OCI-LY7 (cell line): Measurements from ENCODE around the gene TMEM107. TPM values are rescaled to one million over a fixed set of nuclear protein-coding genes. Genes with fewer than 3 reads are reported as not detected.

Experiments
- BruUV-seq: library from RNA; stranded (reverse); fragments of 400-500 nt; replicated peaks from 2 replicates; lab custom pipeline; 2021; lab: Mats Ljungman, UMichigan
- CTCF ChIA-PET: fragments of 300-600 bp; sonication (Branson Sonifier 250); formaldehyde crosslinking; loops from one replicate; lab custom pipeline; 2022; ENCODE audit warnings: antibody characterized with exemption; ENCODE audit not compliant: unreplicated experiment; lab: Charles Lee
- POLR2A ChIA-PET: fragments of 300-600 bp; sonication (Branson Sonifier 250); formaldehyde crosslinking; loops from one replicate; lab custom pipeline; 2022; ENCODE audit warnings: antibody characterized with exemption; lab: Charles Lee
- DNase-seq: peaks from one replicate; pipeline ENCODE4 v3.0.0-alpha.2; 2015; ENCODE audit warnings: low spot score
- H2AFZ ChIP-seq: fragments of 200-600 bp; sonication (generic), shearing (Covaris generic); 2 replicates; pipeline ENCODE4 v1.6.1; 2014; ENCODE audit warnings: mild to moderate bottlenecking, antibody characterized with exemption, low read length, moderate library complexity
- H3K27ac ChIP-seq: fragments of 200-600 bp; sonication (generic); 2 replicates; pipeline ENCODE4 v1.5.1; 2014; ENCODE audit warnings: mixed run types, low read depth, mild to moderate bottlenecking, moderate library complexity, low read length, inconsistent platforms; ENCODE audit not compliant: poor library complexity, severe bottlenecking
- H3K36me3 ChIP-seq: fragments of 200-600 bp; sonication (generic); 2 replicates; pipeline ENCODE4 v1.6.1; 2014; ENCODE audit warnings: mild to moderate bottlenecking, antibody characterized with exemption, low read length, moderate library complexity, mixed read lengths; ENCODE audit not compliant: insufficient read depth
- H3K4me1 ChIP-seq: fragments of 200-600 bp; sonication (generic); 2 replicates; pipeline ENCODE4 v1.5.1; 2014; ENCODE audit warnings: mild to moderate bottlenecking, low read length; ENCODE audit not compliant: insufficient read depth, poor library complexity, severe bottlenecking
- H3K4me2 ChIP-seq: fragments of 200-600 bp; sonication (generic); 2 replicates; pipeline ENCODE4 v1.6.1; 2014; ENCODE audit warnings: mild to moderate bottlenecking, low read length
- H3K4me3 ChIP-seq: fragments of 200-600 bp; sonication (generic); 2 replicates; pipeline ENCODE4 v1.5.1; 2014; ENCODE audit warnings: mild to moderate bottlenecking, low read depth, low read length; ENCODE audit not compliant: poor library complexity, severe bottlenecking
- H3K79me2 ChIP-seq: fragments of 200-600 bp; sonication (generic); 2 replicates; pipeline ENCODE4 v1.6.1; 2016; ENCODE audit warnings: low read depth, mild to moderate bottlenecking, low read length, moderate library complexity, mixed read lengths; ENCODE audit not compliant: insufficient read depth
- H3K9me2 ChIP-seq: fragments of 200-600 bp; sonication (generic); 2 replicates; pipeline ENCODE4 v1.6.1; 2016; ENCODE audit warnings: mild to moderate bottlenecking, low read length, mixed read lengths; ENCODE audit not compliant: insufficient read depth
- H3K9me3 ChIP-seq: fragments of 200-600 bp; sonication (generic); 2 replicates; pipeline ENCODE4 v1.6.1; 2014; ENCODE audit warnings: mild to moderate bottlenecking, mixed run types, low read length, mixed read lengths
- H4K20me1 ChIP-seq: fragments of 200-600 bp; sonication (generic); 2 replicates; pipeline ENCODE4 v1.6.1; 2014; ENCODE audit warnings: mild to moderate bottlenecking, antibody characterized with exemption, low read length, moderate library complexity, mixed read lengths; ENCODE audit not compliant: insufficient read depth
- EZH2phosphoT487 ChIP-seq: fragments of 200-600 bp; sonication (generic); IDR thresholded peaks from 2 replicates; pipeline ENCODE4 v1.6.1; 2018; ENCODE audit warnings: low read depth, borderline replicate concordance, mild to moderate bottlenecking, mixed run types, antibody characterized with exemption, low read length, moderate library complexity, mixed read lengths
- intact Hi-C: fragments of 100-400 bp; cut with micrococcal nuclease; formaldehyde crosslinking; loops from one replicate; pipeline ENCODE4 v1.10.0; 2022; ENCODE audit not compliant: unreplicated experiment
- total RNA-seq, 2 experiments: library from RNA; depleted of rRNA in 1 of 2; stranded (reverse); fragments of >200 nt in 1 of 2; shearing (Covaris generic) in 1 of 2; gene quantifications; 2 replicates each; pipeline ENCODE4 v1.2.3, GENCODE V29; 2014 to 2022
- TF ChIP-seq, protein P1 (sequence below): fragments of 200-600 bp; sonication (generic); conservative IDR thresholded peaks from 2 replicates; pipeline ENCODE4 v1.5.1; 2014; ENCODE audit warnings: mild to moderate bottlenecking, antibody characterized with exemption, low read length, moderate library complexity, mixed read lengths

TMEM107 gene
- total RNA-seq, 2 experiments from 2014 or later, result 43.9 to 57.0 TPM

DNA sequence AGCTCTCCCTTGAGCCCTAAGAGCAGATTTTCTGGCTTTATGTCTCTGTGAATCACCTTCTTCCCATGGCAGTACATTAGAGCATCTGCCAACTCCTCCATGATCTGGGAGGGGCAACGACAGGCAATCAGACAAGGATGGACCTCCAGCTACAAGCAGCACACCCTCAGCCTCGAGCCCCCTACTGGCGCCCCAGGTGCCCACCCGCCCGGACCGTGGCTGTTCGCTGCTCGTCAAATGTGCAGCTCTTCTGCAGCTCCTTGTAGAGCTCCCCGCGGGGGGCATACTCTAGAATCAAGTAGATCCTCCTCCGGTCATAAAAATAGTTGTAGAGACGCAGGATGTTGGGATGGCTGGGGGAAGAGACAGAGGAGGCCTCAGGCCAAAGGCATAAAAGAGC lies 30.4 kb upstream of the TMEM107 start:
- peaks cover 38% of the 10 kb centered on the region for H3K79me2 ChIP-seq
- peaks cover 3% of the 10 kb centered on the region; the same call in 1 of the 2 replicates for H4K20me1 ChIP-seq
- no peak overlapping the region for H2AFZ ChIP-seq
- peaks cover 19% of the 10 kb centered on the region for H3K4me1 ChIP-seq
- POLR2A ChIA-PET, result interaction anchor here (7.7 kb wide), 1 partner anchor 14 kb away, joined by 75 read pairs; the partner anchor contains the start of gene BORCS6
- no peak overlapping the region for H3K4me2 ChIP-seq
- no peak for TF ChIP-seq EZH2phosphoT487
- TF ChIP-seq, protein P1, sequence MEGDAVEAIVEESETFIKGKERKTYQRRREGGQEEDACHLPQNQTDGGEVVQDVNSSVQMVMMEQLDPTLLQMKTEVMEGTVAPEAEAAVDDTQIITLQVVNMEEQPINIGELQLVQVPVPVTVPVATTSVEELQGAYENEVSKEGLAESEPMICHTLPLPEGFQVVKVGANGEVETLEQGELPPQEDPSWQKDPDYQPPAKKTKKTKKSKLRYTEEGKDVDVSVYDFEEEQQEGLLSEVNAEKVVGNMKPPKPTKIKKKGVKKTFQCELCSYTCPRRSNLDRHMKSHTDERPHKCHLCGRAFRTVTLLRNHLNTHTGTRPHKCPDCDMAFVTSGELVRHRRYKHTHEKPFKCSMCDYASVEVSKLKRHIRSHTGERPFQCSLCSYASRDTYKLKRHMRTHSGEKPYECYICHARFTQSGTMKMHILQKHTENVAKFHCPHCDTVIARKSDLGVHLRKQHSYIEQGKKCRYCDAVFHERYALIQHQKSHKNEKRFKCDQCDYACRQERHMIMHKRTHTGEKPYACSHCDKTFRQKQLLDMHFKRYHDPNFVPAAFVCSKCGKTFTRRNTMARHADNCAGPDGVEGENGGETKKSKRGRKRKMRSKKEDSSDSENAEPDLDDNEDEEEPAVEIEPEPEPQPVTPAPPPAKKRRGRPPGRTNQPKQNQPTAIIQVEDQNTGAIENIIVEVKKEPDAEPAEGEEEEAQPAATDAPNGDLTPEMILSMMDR, result no peak
- no peaks in the 10 kb centered on the region for H3K9me3 ChIP-seq
- no peak for DNase-seq
- CTCF ChIA-PET, result no interaction called here
- no peak overlapping the region for H3K27ac ChIP-seq
- no TSS peak for BruUV-seq
- peaks cover 73% of the 10 kb centered on the region for H3K36me3 ChIP-seq
- no peak overlapping the region for H3K4me3 ChIP-seq
- H3K9me2 ChIP-seq, result no peaks in the 10 kb centered on the region
- intact Hi-C loops, result no loop called here

DNA sequence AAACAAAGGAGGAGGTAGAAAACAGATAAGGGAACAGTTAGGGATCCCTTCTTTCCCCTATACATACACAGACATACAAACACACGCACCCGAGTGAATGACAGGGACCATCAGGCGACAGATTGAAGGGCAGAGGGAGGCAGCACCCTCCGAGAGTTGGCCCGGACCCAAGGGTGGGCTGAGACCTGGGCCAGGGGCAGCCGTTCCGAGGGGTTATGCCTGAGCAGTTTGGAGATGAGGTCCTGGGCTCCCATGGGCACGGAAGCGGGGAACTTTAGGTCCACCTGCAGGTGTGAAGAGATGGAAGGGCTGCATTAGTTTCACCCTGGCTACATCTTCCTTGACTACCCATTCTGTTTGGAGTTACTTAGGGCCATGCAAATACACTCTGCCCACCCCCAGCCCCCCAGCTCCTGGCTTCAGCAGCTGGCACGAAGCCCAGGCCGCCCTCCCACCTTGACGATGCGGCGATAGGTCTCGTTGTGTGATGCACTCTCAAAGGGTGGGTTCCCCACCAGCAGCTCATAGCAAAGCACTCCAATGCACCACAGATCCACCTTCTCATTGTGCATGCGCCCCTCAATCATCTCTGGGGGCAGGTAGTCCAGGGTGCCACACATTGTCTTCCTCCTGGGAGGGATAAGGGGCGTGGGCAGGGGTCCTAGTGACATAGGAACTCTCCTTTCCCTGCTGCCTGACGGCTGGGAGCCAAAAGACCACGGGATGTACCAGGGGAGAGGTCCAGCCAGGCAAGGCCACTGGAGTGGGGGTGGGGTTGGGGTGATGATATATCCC lies 28.8 kb upstream of the TMEM107 start:
- no peak overlapping the region for H3K27ac ChIP-seq
- peaks cover 3% of the 10 kb centered on the region; the same call in 1 of the 2 replicates for H4K20me1 ChIP-seq
- no peaks in the 10 kb centered on the region for H3K9me3 ChIP-seq
- H3K36me3 ChIP-seq, result peaks cover 82% of the 10 kb centered on the region
- CTCF ChIA-PET, result no interaction called here
- H3K79me2 ChIP-seq, result peaks cover 28% of the 10 kb centered on the region
- intact Hi-C loops, result no loop called here
- peaks cover 11% of the 10 kb centered on the region for H3K4me1 ChIP-seq
- POLR2A ChIA-PET, result interaction anchor here (7.7 kb wide), 1 partner anchor 13 kb away, joined by 75 read pairs; the partner anchor contains the start of gene BORCS6
- TF ChIP-seq EZH2phosphoT487, result no peak
- TF ChIP-seq, protein P1, result no peak
- BruUV-seq, result no TSS peak
- no peak overlapping the region for H2AFZ ChIP-seq
- H3K9me2 ChIP-seq, result no peaks in the 10 kb centered on the region
- H3K4me3 ChIP-seq, result no peak overlapping the region
- no peak for DNase-seq
- H3K4me2 ChIP-seq, result no peak overlapping the region
